HTERT RPE-1 (cell line): Measurements from ENCODE around the gene DNAH14.
"Not testable (repeated sequence)": the region's sequence is repeated elsewhere in the genome, so short reads cannot be mapped to it uniquely, and the experiment has no call there.

Experiments used
- in situ Hi-C: fragments of 300-500 bp; cut with MboI; formaldehyde crosslinking; loops from 4 replicates; pipeline ENCODE4 v1.14.3; 2020; ENCODE audit warnings: low sequenced_read_pairs

DNAH14 gene

DNA sequence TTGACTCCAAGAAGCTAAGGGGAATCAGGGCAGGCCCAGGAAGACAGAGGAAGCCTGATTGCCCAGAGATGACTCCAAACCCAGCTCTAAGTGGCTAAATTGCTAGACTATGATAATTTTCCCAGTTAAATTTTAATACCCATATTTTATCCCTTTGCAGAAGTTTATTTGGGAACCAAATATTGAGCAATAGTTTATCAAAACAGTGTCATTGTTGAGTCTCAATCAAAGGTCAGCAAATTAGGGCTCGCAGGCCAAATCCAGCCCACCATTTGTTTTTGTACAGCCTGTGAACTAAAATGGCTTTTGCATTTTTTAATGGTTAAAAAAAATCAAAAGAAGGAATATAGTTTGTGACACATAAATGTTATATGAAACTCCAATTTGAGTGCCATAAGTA lies 451.2 kb downstream of the DNAH14 start:
- in situ Hi-C loops, result no loop called here

DNA sequence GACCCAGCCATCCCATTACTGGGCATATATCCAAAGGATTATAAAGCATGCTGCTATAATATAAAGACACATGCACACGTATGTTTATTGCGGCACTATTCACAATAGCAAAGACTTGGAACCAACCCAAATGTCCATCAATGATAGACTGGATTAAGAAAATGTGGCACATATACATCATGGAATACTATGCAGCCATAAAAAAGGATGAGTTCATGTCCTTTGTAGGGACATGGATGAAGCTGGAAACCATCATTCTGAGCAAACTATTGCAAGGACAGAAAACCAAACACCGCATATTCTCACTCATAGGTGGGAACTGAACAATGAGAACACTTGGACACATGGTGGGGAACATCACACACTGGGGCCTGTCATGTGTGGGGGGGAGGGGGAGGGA lies 457.4 kb downstream of the DNAH14 start:
- in situ Hi-C loops, result not testable (repeated sequence)

DNA sequence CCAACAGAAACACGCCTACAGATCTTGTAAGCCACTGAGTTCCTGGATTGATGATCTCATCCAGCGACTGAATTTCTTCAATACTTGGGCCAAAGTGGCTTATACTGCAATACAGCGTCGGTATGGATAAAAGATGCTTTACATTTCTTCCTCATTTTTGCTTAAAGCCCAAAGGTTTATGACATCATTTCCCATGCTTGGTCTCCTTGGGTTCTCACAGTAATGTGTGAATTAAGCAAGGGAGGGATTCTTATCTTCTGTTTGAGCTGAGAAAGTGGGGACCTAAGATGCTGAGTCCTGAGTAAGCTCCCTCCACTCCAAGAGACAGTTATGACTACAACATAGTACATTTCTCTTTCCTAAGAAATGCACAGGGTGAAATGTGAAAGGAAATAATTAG lies 458.9 kb downstream of the DNAH14 start:
- in situ Hi-C loops, result no loop called here

DNA sequence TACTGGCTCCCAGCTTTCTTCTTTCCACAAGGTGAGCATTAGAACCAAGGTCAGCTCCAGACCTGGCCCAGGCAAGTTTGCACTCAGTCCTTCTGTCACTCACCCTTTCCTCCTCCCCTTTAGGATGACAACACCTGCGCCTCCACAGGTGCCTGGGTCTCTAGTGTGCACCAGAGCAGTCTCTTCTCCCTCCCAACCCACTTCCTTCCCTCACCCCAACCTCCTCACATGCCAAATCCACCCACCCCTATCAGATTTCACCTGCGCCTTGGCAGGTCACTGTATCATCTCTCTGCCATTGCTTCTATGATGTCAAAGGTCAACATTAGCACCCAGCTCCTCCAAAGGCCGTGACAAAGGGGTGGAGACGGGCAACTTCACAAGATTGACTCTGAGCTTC lies 460.4 kb downstream of the DNAH14 start:
- in situ Hi-C loops, result no loop called here

DNA sequence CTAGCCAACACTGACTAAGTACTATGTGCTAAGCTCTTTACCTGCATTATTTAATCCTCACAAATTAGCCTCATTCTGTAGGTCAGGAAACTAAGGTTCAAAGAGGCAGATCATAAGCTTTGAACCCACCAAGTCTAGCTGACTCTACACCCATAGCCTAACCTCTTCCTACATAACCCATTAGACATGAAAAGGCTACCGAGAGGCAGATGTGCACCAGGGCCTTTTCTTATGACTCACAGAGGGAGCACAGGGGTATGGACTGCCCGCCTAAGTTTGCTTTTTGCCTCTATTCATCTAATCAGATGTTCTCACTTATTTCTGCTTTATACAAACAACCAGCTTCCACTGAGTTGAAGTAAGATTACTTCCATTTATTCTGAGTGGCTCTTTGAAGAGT lies 466.9 kb downstream of the DNAH14 start:
- in situ Hi-C loops, result no loop called here

DNA sequence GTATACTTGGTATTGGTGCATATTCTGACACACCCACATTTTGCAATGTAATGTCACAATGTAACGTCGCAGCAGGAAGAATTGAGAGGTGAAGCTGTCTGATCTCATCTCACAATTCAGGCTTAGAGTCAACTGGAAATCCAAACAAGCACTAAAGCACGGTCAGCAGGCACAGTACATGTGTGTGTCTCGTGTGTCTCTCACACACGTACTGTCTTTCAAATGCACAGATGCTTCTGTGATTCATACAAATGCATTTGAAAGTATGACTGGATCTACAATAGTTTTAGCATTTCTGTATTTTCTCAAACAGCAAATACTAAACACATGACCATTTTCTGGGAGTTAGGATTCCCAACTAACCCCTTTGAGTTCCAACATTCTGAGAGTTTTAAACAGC lies 471.5 kb downstream of the DNAH14 start:
- in situ Hi-C loops, result no loop called here

DNA sequence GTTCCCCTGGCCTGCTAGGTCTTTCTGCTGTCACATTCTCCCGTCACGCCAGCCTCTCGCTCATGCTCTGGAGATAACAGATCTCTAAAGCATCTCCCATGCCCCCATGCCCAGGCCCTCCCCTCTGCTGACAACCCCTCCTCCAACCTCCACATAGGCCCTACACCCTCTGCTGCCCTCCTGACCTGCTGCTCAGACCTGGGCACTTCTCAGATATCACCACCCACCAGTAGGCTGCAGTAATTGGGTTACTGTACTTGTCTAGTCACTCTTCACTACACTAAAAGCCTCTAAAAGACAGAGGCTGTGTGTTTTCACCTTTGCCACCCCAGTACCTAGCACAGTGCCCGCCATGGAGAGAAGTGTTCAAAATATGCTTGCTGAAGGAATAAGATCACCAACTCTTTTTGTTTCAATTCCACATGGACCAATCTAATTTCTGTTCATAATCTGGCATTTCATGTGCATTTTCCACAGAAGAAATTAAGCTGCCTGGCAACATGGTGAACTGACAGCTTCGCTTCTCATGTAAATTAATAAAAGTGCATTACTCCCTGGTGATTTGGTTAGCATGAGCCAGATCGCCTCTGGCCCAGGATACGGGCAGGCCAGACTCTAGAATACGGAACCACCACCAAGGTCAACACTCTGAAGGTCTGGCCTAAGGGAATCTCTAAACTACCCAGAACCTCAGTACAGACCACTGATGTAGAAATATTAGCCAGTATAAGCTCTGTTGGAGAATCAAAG lies 477.7 kb downstream of the DNAH14 start:
- in situ Hi-C loops, result no loop called here

DNA sequence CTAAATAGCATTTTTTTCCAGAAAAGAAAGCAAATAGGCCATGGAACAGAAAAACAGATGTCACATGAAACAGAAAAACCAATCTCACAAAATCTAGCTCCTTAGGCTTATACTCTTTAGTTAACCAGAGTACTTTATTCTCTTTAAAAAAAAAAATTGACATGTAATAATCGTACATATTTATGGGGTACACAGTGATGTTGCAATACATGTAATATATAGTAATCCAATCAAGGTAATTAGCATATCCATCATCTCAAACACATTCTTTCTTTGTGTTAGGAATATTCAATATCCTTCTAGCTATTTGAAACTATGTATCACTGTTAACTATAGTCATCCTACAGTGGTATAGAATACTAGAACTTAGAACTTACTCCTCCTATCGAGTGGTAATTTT lies 478.3 kb downstream of the DNAH14 start:
- in situ Hi-C loops, result no loop called here

DNA sequence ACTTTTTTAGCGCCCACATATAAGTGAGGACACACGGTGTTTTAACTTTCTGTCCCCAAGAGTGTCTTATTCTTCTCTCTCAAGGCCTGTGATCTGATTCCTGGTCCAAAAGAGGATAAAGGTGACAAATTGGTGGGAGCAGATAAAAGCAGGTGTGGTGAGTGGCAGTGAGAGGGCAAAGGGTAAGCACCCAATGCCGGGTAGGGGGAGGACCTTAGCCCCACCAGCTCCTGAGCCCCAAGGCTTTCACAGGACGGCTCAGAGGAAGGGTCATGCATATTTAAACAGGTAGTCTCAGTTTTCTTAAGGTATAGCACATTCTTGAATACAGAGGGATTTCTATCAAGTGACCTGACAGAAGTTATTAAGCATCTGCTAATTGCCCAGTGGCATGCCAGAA lies 478.8 kb downstream of the DNAH14 start:
- in situ Hi-C loops, result no loop called here

DNA sequence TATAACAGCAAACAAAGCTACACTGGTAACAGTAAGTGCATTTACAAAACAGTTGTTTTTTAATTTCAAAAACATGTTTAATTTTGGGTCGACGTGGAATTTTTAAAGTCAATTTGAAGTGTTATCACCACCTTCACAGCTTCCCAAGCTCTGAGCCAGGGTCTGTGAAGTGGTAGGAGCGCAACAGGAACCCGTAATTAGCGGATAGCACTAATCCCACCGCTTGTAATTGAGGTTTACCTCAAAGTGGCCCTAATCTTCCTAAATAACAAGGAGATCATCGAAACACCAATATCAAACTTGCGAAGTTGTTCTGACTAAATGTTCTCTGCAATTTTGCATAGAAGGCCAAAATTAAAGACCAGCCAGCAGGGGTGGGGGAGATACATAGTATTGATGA lies 479.6 kb downstream of the DNAH14 start:
- in situ Hi-C loops, result no loop called here

DNA sequence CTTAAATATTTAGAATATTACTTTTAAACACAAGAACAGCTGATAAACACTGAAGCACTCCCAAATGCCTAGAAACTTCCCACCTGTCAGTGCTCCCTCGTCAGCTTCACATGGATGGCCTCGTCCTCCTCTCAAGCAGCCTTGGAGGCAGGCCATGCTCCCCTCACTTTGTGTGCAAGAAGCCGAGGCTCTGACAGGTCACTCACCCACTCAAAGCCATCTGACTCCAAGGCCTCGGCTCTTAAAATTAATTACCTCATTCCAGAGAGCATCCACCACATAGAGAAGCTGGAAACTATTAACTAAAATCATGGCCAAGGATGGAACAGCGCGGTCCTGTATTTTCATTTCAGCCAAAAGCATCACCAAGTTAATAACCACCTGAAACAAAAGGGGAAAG lies 480.6 kb downstream of the DNAH14 start:
- in situ Hi-C loops, result no loop called here

DNA sequence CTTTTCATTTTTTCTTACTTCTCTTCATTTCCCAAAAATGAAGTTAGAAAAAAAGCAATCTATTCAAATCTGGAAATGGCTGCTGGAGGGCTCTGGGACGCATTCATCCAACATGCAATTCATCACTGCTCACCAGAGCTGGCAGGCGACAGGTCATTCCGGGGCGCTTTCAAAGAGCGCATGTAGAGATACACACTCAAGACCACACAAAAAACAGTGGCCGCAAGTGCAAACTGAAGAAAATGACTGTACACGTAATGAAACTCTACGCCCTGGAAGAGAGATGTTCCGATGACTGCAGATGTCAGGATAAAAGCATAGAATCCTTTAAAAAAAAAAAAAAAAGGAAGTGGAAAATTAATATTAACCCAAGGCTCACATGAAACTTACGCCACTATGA lies 482.8 kb downstream of the DNAH14 start:
- in situ Hi-C loops, result no loop called here

DNA sequence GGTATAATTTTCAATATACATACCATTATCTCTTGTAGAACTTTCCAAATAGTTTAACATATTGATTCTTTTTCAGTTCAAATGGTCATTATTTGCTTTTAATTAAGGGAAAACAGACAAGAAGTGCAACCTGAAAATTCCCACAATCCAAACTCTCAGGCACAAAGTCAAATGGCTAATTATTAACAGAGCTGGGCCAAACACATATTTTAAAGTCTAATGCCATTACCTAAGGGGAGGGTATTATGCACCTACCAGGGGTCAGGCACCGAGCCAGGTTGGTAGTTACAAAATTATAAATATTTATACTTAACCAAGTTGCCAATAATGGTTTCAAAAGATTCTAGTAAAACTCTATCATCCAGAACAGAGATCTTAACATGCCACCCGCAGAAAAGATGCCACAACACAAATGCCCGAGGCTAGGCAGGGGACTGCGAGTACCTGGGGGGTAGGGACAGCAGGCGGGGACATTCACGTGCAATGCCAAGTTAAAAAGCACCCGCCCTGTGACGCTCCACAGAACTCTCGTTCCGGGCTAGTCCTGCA lies 483.4 kb downstream of the DNAH14 start:
- in situ Hi-C loops, result no loop called here

DNA sequence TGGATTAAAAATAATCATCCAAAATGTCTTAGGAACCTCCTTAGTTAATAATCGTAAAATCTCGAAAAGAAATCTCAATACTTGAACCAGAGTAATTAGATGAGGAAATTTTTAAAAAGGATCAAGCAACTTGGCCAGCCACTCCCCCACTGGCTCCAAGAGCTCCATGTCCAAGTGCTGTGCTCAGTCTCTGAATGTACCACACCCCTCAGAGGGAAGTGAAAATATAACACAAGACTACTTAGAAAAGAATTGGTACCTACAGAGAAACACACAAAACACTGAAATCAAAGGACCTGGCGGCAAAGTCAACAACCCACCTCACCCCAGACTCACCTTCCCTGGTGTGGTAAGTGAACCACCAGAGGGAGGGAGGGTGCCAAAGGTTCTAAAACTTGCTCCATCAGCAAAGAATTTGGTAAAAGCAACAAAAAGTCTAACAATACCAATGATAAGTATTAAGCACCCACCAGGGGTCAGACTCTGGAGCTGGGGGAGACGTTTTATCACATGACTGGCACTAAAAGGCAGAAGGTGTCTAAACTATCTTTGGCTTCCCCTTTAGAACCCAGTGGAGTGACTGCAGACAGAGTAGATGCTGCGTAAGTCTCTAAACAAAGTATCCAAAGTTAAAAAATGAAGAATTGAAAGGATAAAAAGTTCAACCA lies 484.4 kb downstream of the DNAH14 start:
- in situ Hi-C loops, result no loop called here

DNA sequence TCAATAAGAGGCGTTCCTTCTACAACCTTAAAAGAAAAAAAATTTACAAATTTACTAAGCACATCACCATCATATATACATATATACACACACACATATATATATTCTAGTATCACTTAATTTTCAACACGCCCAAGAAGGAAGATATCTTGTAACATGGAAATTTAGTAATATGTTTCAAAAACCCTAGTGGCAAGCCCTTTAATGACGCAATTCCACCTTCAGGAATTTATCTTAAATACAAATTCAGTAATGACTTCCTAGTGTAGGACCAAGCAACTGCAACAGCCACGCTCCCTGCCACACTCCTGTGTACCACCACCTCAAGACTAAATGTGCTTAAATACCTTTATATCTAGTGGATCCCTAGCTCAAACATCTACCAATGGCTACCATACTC lies 485.8 kb downstream of the DNAH14 start:
- in situ Hi-C loops, result no loop called here

DNA sequence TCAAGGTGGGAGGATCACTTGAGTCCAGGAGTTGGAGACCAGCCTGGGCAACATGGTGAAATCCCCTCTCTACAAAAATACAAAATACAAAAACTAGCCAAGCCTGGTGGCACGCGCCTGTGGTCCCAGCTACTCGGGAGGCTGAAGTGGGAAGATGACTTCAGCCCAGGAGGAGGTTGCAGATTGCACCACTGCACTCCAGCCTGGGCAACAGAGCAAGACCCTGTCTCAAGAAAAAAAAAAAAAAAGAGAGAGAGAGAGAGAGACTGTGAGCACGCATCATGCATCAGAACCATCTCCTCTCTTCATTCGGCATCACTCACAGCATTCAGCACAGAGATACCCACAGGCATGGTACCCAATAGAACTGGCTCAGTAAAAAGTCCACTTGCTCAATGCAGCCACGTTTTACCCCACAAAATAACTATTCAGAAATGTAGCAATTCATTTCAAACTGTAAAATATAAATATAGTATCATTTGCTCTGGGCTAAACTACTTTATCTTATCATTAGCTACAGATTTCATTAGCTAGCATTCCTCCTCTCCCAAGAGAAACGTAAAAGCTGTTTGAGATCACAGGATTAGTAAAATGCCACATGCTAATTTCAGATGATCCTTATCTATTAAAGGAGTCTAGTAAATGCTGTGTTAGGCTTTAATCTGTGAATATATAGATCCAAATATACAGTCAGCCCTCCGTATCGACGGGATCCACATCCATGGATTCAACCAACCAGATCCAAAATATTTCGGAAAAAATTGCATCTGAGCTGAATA lies 486.7 kb downstream of the DNAH14 start:
- in situ Hi-C loops, result no loop called here

DNA sequence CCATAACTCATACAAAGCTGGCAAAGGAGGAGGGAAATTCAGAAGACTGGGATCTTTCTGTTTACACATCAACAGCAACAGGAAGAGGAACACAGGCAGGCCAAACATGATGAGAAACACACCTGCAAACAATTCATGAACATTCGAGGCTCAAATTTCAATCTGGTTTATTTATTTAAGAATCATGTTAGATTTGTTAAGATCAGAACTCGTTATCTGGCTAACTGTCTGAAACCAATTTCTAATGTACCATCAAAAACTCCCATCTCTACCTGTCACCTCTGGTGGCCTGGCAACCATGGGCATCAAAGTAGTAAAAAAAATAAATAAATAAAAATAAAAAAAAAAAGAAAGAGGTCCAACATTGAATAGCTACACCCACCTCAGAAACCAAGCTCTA lies 488.6 kb downstream of the DNAH14 start:
- in situ Hi-C loops, result no loop called here

DNA sequence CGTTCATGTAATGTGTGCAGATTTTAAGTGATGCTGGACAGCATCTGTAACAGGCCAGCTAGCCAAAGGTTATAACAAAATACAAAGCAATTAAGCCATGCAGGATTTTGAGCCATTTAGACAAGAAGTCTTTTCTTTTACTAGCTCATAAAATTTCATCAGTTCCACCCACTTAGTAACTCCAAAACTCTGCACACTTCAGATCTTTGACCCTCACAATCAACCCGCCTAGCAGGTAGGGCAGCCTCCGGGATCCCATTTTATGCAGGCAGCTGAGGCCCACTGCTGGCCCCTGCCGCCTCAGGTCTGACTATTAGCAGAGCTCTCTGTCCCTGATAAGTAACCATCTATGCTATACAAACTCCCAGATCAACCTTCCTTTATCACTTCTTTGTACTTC lies 489.1 kb downstream of the DNAH14 start:
- in situ Hi-C loops, result no loop called here

DNA sequence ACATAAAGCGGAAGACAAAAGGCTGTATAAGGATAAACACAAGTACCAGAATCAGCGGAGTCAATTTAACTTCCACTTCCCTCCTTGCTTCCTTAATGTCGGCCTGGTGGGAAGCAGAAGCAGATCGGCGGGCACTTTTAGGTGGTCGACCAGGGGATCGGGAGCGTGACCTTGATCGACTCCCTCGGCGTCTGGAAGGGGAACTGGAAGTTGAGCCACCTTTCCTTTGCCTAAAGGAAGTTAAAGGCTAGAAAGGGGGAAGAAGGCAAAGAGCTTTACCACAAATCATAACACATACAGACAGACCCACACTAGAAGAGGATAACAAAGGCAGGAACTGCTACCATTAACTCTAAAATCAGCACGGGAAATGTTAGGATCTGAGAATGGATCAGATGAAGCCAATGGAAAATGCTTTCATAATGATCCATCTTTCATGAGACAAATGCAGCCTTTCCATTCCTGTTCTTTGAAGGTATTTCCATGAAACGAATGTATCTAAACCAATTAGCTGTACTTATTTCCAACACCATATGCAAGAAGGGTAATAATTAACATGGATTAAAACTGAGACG lies 492.6 kb downstream of the DNAH14 start:
- in situ Hi-C loops, result no loop called here

DNA sequence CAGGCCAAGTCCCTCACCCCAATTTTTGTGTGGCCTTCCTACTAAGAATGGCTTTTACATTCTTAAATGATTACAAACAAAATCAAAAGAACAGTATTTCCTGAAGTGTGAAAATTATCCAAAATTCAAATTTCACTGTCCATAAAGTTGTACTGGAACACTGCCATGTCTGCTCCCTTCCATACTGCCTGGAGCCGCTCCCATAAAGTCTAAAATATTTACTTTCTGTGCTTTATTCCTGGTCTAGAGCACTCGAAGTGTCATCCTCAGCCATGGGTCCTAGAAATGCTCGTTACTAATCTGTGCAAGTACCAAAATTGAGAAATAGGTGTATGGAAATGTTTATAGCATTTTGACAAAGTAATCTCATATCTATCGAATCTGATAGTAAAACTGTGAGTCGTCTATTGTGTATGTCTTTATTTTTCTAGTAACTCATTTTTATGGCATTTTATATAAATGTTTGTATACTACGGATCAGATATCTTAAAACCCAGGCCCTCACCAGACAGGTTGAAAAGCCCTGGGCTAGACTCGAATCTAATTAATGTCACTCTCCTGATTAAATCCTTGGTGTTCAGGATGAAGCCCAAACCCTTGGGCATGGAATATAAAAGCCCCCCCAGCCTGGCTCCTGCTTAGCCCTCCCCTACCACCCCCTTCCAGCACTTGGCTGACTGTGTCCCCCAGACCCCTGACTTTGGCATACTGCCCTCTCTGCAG lies 493.5 kb downstream of the DNAH14 start:
- in situ Hi-C loops, result no loop called here

DNA sequence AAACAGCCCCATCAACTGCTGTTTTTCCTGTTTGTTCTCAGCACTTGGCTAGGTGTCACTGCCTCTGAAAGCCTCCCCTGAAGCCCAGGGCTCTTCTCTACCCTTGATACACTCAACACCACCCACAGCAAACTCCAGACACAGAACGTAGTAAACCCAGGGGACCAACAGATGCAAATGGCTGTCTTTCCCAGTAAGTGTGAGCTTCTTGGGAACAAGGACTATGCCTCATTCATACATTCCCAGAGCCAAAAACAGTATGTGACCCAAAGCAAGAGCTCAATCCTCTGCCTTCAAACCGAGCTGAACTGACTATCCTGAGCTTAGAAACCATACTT lies 494.0 kb downstream of the DNAH14 start:
- in situ Hi-C loops, result no loop called here
